ENCODE data around the gene ASB5. TPM values are rescaled to one million over a fixed set of nuclear protein-coding genes. Genes with fewer than 3 reads are reported as not detected.

Gene ASB5
- total RNA-seq, 1 experiment from 2014 or later, result 0.57 TPM

Other genes starting within 250 kb of the ASB5 start
- 0.86 and 1.1 TPM in 2 replicates for gene WDR17, start 203.4 kb downstream of the ASB5 start, total RNA-seq (2014; rRNA removed; shearing (Covaris generic))
- 0.12 TPM in 1 of 2 replicates, not detected in the other for gene SPATA4, start 73.6 kb downstream of the ASB5 start, total RNA-seq (2014; rRNA removed; shearing (Covaris generic))
- gene SPCS3, start 50.7 kb upstream of the ASB5 start, total RNA-seq (2014; rRNA removed; shearing (Covaris generic)), result 55.2 and 67.2 TPM in 2 replicates